HG02642 (cell line): ENCODE measurements around the gene SF1.
A peak's percentile ranks its signal among the peaks of the same experiment; 100 is the strongest.

Source experiments
- ATAC-seq: cut with Tn5 transposase; IDR thresholded peaks from one replicate; pipeline ENCODE4 v1.9.1; 2021; ENCODE audit warnings: mild to moderate bottlenecking; ENCODE audit not compliant: unreplicated experiment, poor library complexity

The SF1 gene

DNA sequence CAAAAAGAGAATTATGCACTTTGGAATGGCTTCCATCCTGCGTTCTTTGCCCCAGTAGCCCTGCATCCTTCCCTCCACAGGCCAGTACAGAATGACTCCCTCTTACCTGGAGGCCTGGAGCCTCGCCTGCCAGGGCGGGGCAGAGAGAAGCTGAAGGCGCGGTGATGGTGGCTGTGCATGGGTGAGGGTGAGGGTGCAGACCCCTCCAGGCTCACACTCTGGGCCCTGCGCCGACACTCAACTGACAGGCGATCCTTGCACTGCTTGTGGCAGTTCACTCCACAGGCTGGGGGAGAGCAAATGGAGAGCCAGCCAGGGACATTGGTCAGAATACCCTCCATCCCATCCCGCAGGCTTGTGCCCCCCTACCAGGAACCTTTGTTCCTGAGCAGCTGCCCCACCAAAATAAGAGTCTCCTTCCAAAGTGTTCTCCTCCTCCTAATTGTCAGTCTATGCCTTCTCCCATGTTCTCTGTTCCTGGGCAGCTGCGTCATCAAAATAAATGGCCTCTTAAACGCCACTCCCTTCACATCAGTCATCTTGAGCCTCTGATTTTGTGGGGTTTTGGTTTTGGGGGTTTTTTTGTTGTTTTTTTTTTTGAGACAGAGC is 49.5 kb downstream of the SF1 start:
- no peak for ATAC-seq

DNA sequence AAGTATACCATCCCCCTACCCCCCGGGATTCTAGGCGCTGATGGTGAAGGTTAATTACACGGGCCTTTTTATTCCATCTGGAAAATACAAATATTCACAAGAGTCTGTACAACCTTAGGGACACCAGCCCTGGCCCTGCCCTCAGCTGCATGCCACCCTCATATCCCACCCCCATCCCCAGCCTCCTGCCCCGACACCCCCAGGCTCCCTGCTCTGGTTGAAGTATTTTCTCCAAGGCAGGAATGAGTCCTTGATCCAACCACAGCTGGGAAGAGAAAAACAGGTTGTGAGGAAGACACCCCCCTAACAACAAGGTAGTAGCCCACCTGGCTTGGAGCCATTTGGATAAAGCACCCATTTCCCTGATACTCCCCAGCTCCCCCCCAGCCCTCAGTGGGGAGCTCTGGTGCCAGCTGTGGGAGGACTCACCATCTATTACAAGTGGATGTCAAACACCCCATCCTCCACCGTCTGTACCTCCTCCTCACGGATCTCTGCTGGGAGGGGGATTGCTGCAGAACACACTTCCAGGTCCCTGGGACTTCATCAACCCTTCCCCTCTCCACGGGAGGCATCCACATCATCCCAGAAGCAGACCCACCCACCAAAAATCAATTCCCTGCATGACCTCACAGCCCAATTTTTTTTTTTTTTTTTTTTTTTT is 51.3 kb downstream of the SF1 start:
- no peak for ATAC-seq

GRCh38 chr11:64726211-64726641 is 52.1 kb downstream of the SF1 start:
- ATAC-seq: no peak

GRCh38 chr11:64724863-64725532 is 53.3 kb downstream of the SF1 start:
- no peak for ATAC-seq

DNA sequence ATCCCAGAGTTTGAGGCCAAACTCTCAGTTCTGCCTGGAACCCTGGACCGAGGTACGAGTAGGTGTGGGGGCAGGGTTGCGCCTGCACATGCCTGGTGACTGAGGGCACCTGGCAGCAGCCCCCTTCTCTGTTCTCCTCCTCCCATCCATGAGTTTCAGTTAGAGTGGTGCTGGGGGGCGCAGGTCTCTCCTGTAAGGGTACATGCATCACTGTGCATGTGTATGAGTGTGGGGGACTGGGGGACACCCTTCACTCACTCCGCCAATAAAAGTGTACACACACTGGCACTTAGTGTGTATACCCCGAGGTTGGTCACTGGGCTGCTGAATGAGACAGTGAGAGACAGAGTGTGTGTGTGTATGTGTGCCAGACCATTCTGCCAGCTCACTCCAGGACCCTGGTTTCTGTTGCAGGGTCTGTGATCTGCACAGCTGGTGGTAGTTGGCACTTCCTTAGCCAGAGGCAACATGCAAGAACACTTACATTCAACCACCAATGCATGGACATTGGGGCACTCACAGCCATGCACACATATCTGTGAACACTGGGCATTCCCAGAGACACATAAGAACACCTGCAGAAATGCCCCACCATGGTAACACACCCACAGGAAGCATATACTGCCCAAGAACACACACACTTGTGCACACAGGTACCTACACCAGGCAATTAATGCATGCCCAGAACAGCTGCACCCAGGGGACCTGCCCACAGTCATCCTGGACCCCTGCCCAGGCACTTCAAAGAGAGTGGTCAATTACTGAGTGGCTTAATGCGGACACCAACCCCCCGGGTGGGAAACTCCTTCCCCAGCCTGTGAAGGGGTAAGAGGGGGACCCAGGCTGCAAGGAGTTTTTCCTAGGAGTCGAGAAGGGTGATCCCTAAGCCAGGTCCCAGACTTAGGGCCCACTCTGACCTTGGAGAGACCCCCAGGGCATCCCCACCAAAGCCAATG is 54.2 kb downstream of the SF1 start:
- no peak for ATAC-seq

DNA sequence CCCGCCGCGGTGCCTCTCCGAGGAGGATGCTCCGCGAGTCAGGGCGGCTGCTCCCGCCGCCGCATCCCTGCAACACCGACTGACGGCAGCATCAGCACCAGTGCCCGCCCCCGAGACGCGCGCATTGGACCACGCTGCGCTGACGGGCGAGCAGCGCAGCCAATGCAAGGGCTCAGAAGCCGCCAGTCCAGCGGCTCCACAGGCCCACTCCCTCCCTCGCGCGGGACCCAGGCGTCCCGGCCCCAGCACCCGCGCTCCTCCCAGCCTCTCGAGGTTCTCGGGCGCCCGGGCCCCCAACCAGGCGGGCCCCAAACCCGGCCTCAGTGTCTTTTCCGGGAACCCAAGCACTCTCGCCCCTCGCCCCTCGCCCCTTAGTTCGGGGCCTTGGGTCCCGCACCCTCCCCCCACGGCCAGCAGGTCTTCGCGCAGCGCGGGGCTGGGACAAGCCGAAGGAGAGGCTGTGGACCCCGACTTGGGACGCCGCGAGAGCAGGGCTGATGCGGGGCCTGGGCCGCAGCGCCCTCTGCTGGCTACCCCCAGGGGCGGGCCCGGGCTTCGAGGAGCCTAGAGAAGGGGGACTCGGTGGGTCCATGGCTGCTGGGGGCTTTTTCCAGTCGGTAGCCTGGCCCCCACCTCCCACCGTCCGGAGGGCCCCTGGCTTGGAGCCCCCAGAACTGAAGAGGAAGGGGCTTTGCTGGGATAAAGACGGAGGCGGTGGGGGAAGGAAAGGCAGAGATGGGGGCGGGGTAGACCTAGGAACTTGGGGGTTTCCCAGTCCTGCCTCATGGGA is 55.0 kb downstream of the SF1 start, which contains the start of gene NRXN2:
NRXN2 (minus strand) TSS at position 81 of the 790 bp plus-strand sequence. CDS start 9,498 bp downstream, outside the sequence.
- peak; percentile 87 for ATAC-seq

DNA sequence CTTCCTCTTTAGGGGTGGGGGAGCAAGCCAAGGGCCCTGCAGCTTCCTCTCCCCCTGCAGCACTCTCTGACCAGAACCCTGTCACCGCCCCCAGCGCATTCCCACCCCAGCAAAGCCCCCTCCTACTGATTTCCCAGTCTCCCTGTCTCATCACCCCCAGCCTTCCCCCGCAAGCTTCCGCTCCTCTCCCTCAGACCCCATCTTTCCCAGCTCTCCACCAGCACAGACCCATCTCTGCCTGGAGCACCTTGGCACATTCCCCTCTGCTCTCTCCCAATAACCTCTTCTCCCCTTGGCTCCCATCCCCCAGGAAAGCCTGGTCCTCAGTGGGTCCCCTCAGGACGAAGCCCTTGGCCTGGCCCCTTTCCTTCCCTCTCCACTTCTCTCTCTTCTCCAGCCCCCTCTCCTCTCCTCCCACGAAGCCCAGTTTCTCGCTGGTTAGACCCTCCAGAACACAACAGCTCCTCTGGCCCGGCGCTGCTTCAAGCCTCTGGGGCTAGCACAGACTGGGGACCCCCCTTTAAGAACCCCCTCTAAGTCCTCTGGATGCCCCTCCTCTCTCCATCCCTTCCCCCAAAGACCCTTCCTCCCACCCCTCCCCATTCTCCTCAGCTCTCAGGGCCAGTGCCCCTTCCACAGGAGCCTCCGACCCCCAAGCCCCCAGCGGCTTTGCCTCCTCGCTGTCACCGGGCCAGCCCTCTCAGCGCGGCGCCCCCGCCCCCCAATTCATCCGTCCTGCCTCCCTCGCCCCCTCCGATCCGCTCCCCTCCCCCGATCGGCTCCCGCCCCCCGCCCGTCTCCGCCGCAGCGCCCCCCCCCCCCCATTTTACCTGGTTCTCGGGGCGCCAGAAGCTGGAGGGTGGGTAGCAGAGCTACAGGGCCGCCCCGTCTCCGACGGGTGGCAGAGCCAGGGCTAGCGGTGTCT is 55.9 kb downstream of the SF1 start:
- no peak for ATAC-seq

- no peak for ATAC-seq
These were observed 57.0 kb downstream of the SF1 start for GRCh38 chr11:64721359-64721699.

DNA sequence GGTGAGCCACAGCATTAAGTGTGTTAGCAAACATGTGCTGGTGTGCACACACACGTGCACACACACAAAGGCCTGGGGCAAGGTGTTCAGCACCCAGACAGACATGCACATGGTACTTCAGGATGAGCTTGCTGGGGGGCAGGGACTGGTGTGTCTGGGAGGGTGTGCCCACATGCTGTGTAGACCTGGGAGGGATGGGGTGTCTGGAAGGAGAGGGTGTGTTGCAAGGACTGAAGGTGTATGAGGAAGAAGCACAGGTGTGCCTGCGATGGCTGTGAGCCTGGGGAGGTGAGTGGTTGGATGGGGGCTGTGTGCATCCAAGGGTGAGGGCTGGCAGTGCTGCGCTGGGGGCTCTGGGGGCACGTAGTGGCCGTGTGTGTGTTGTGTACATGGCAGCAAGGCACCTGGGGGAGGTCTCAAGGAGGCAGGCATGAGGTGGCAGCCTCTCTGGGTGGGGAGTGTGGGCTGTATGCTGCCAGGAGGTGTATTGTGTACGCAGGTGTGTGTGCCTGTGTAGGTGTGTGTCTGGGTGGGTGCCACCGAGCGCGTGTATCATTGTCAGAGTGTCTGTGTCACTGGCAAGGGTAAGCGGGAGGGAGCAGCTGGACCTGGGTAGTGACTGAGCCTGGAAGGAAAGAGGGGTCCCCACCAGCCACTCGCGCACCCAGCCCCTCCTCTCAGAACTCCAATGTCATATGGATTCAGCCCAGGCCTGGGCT is 57.5 kb downstream of the SF1 start:
- no peak for ATAC-seq

DNA sequence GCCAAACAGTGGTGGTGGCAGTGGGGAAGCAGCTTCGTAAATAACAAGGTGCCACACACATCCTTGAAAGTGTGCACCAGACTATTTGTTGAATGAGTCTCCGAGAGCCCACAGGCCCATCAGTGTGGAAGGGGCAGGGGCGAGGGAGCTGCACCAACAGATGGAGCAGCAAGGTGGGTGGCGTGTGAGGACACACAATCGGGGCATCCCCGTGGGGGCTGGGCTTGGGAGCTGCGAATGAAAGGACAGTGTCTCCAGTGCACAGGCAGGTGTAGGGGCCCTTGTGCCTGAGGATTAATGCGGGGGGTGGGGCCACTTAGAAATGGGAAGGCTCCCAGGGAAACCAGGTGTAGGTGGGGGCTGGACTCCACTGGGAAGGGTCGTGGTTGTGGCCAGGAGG is 58.2 kb downstream of the SF1 start:
- ATAC-seq: no peak

DNA sequence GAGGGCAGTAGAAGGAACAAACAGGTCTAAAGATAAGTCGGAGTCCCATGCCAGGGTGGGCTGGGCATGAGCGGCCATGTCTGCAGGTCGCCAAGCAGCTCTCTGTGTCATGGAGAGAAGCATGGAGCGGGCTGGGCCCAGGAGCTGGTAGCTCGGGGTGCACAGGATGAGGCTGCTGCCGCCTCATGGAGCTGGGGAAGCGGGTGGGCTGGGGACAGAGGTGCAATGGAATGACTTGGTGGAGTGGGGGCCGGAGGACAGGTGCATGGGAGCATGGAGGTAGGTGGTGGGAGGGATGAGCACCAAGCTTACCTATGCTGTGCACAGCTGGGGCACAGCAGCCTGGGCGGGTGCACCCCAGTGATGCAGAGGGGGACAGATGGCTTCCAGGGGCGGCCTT is 58.9 kb downstream of the SF1 start:
- ATAC-seq: no peak

- no peak for ATAC-seq
These were observed 59.6 kb downstream of the SF1 start for GRCh38 chr11:64718780-64719124.

GRCh38 chr11:64718084-64718779 is 60.1 kb downstream of the SF1 start:
- no peak for ATAC-seq

DNA sequence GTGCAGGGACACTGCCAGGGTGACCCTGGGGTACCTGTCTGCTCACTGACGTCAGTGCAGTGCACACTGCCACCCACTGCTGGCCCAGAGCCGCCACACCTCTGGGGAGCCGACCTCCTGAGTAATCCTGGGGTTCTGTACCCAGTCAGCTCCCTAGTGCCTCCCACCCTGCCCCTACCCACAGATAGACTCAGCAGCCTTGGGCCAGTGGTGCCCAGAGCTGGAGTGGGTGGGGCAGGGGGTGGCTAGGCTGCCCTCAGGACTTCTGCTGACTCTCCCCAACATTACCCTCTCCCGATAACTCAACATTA is 61.1 kb downstream of the SF1 start:
- no peak for ATAC-seq

GRCh38 chr11:64716473-64717267 is 61.7 kb downstream of the SF1 start:
- no peak for ATAC-seq

- ATAC-seq: no peak
These were observed 62.4 kb downstream of the SF1 start for GRCh38 chr11:64715756-64716472.
